ENCODE results near the gene CHCHD6.
A peak's percentile ranks its signal among the peaks of the same experiment; 100 is the strongest.

The CHCHD6 gene

GRCh38 chr3:126998728-126999127 lies 294.7 kb downstream of the CHCHD6 start:
- peak; percentile 69 for DNase-seq

GRCh38 chr3:126999383-126999782 lies 295.3 kb downstream of the CHCHD6 start:
- no peak for DNase-seq

- DNase-seq: no peak
Observed at GRCh38 chr3:127000119-127000518, 296.1 kb downstream of the CHCHD6 start.

- no peak for DNase-seq
Observed at GRCh38 chr3:127000761-127001160, 296.7 kb downstream of the CHCHD6 start.

- no peak for DNase-seq
Observed at GRCh38 chr3:127001486-127002194, 297.6 kb downstream of the CHCHD6 start.

- DNase-seq: no peak
Observed at GRCh38 chr3:127002195-127003174, 298.4 kb downstream of the CHCHD6 start.

- DNase-seq: no peak
Observed at GRCh38 chr3:127003175-127003555, 299.1 kb downstream of the CHCHD6 start.

GRCh38 chr3:127003601-127004280 lies 299.7 kb downstream of the CHCHD6 start:
- DNase-seq: no peak

- DNase-seq: no peak
Observed at GRCh38 chr3:127004641-127005397, 300.8 kb downstream of the CHCHD6 start.

GRCh38 chr3:127005864-127006500 lies 301.9 kb downstream of the CHCHD6 start:
- DNase-seq: no peak

- DNase-seq: no peak
Observed at GRCh38 chr3:127006781-127007436, 302.9 kb downstream of the CHCHD6 start.

GRCh38 chr3:127008236-127008635 lies 304.2 kb downstream of the CHCHD6 start:
- no peak for DNase-seq

GRCh38 chr3:127009531-127009930 lies 305.5 kb downstream of the CHCHD6 start:
- no peak for DNase-seq

Measured in NCI-H2029 (cell line).